CD8-positive, alpha-beta memory T cell (primary cell): ENCODE measurements around the gene BIN1. TPM values are rescaled to one million over a fixed set of nuclear protein-coding genes. Genes with fewer than 3 reads are reported as not detected.

Experiments
- CTCF ChIA-PET: fragments of 350-600 bp; sonication (Branson Sonifier 250); formaldehyde crosslinking; loops from one replicate; lab custom pipeline; 2021; ENCODE audit warnings: antibody characterized with exemption; lab: Charles Lee
- POLR2A ChIA-PET: fragments of 350-600 bp; sonication (Branson Sonifier 250); formaldehyde crosslinking; loops from one replicate; lab custom pipeline; 2021; ENCODE audit warnings: antibody characterized with exemption; lab: Charles Lee
- DNase-seq, 5 donors: peaks; one replicate each; pipeline versions ENCODE4 v3.0.0 to v3.0.0-alpha.2; 2020 to 2022; ENCODE audit warnings: mixed read lengths in 1 of 5
- H3K27ac ChIP-seq: one replicate; pipeline ENCODE4 v1.7.0; 2013; ENCODE audit warnings: low read depth, mild to moderate bottlenecking, low read length, moderate library complexity
- H3K27me3 ChIP-seq: 2 replicates; pipeline ENCODE4 v1.7.0; 2013; ENCODE audit warnings: low read length, mild to moderate bottlenecking; ENCODE audit not compliant: insufficient read depth, poor library complexity, severe bottlenecking
- H3K36me3 ChIP-seq: 2 replicates; pipeline ENCODE4 v1.7.0; 2013; ENCODE audit warnings: mild to moderate bottlenecking, low read length, moderate library complexity; ENCODE audit not compliant: insufficient read depth
- H3K4me1 ChIP-seq: 2 replicates; pipeline ENCODE4 v1.7.0; 2013; ENCODE audit warnings: mild to moderate bottlenecking, low read length, moderate library complexity; ENCODE audit not compliant: insufficient read depth
- H3K4me3 ChIP-seq: 2 replicates; pipeline ENCODE4 v1.7.0; 2013; ENCODE audit warnings: mild to moderate bottlenecking, low read length
- H3K9me3 ChIP-seq: 2 replicates; pipeline ENCODE4 v1.7.0; 2013; ENCODE audit warnings: mild to moderate bottlenecking, low read length
- H3K27ac Mint-ChIP-seq, 8 donors: one replicate each; pipeline ENCODE4 v1.8.0; 2020 to 2021; ENCODE audit warnings: mixed read lengths in 8 of 8, mild to moderate bottlenecking in 6 of 8, inconsistent platforms in 3 of 8, moderate library complexity in 3 of 8
- H3K27me3 Mint-ChIP-seq, 2 donors: one replicate each; pipeline ENCODE4 v1.8.0; 2020 to 2021; ENCODE audit warnings: mixed read lengths in 2 of 2, mild to moderate bottlenecking in 1 of 2, moderate library complexity in 1 of 2
- H3K36me3 Mint-ChIP-seq, 3 donors: one replicate each; pipeline ENCODE4 v1.8.0; 2020 to 2021; ENCODE audit warnings: mixed read lengths in 3 of 3, inconsistent platforms in 1 of 3, mild to moderate bottlenecking in 1 of 3
- H3K4me1 Mint-ChIP-seq, 3 donors: one replicate each; pipeline ENCODE4 v1.8.0; 2020 to 2021; ENCODE audit warnings: mixed read lengths in 3 of 3, inconsistent platforms in 1 of 3, mild to moderate bottlenecking in 1 of 3
- H3K4me3 Mint-ChIP-seq, 7 donors: one replicate each; pipeline ENCODE4 v1.8.0; 2020 to 2021; ENCODE audit warnings: mixed read lengths in 7 of 7, mild to moderate bottlenecking in 6 of 7, moderate library complexity in 4 of 7, inconsistent platforms in 2 of 7
- H3K9me3 Mint-ChIP-seq, 5 donors: one replicate each; pipeline ENCODE4 v1.8.0; 2020 to 2022; ENCODE audit warnings: mixed read lengths in 5 of 5, mild to moderate bottlenecking in 3 of 5, moderate library complexity in 2 of 5, inconsistent platforms in 1 of 5
- polyA plus RNA-seq: library from polyadenylated mRNA; unstranded; fragments of 300-500 nt; fragmentation: Illumina TruSeq; gene quantifications from one replicate; pipeline ENCODE4 v1.2.3, GENCODE V29; 2021
- total RNA-seq, 2 experiments: library from RNA; stranded (reverse); gene quantifications; one replicate each; pipeline ENCODE4 v1.2.3, GENCODE V29; 2021

BIN1 gene
- total and polyA plus RNA-seq, 3 experiments from 2014 or later: 84.9 to 163 (median 87.3) TPM

- no peaks in the 10 kb centered on the region for H3K36me3 ChIP-seq
- no peaks in the 10 kb centered on the region for H3K36me3 Mint-ChIP-seq
- H3K4me1 Mint-ChIP-seq: no peaks in the 10 kb centered on the region
- H3K4me3 ChIP-seq: no peak overlapping the region
- no peak overlapping the region for H3K27ac Mint-ChIP-seq
- H3K9me3 Mint-ChIP-seq: peaks cover 0 to 6% (median 3%) of the 10 kb centered on the region in 5 donors
- no peak overlapping the region for H3K4me3 Mint-ChIP-seq
- ChIA-PET CTCF (no interaction called here), POLR2A (no interaction called here)
- peaks cover 17 to 53% of the 10 kb centered on the region in 2 donors for H3K27me3 Mint-ChIP-seq
- no peaks in the 10 kb centered on the region for H3K27me3 ChIP-seq
- no peaks in the 10 kb centered on the region for H3K9me3 ChIP-seq
- no peak overlapping the region for H3K27ac ChIP-seq
- no peaks in the 10 kb centered on the region for H3K4me1 ChIP-seq
- DNase-seq: no peak
Observed at GRCh38 chr2:127012215-127012614, 94.7 kb downstream of the BIN1 start.

GRCh38 chr2:127011796-127012195, 95.2 kb downstream of the BIN1 start:
- no peak for DNase-seq
- Mint-ChIP-seq H3K36me3 (no peaks in the 10 kb centered on the region), H3K9me3 (peaks cover 0 to 6% (median 3%) of the 10 kb centered on the region in 5 donors), H3K4me3 (no peak overlapping the region), H3K4me1 (no peaks in the 10 kb centered on the region), H3K27me3 (peaks cover 17 to 53% of the 10 kb centered on the region in 2 donors), H3K27ac (no peak overlapping the region)
- ChIA-PET CTCF (no interaction called here), POLR2A (no interaction called here)
- no peaks in the 10 kb centered on the region for H3K4me1 ChIP-seq
- H3K27me3 ChIP-seq: no peaks in the 10 kb centered on the region
- no peak overlapping the region for H3K27ac ChIP-seq
- no peaks in the 10 kb centered on the region for H3K36me3 ChIP-seq
- H3K9me3 ChIP-seq: no peaks in the 10 kb centered on the region
- H3K4me3 ChIP-seq: no peak overlapping the region

GRCh38 chr2:127011231-127011661, 95.7 kb downstream of the BIN1 start:
- H3K36me3 Mint-ChIP-seq: no peaks in the 10 kb centered on the region
- Histone ChIP-seq H3K27me3 (no peaks in the 10 kb centered on the region), H3K9me3 (no peaks in the 10 kb centered on the region), H3K4me3 (no peak overlapping the region), H3K27ac (no peak overlapping the region), H3K36me3 (no peaks in the 10 kb centered on the region), H3K4me1 (no peaks in the 10 kb centered on the region)
- POLR2A ChIA-PET: no interaction called here
- no peaks in the 10 kb centered on the region for H3K4me1 Mint-ChIP-seq
- H3K4me3 Mint-ChIP-seq: no peak overlapping the region
- DNase-seq: no peak
- H3K9me3 Mint-ChIP-seq: peaks cover 0 to 6% (median 3%) of the 10 kb centered on the region in 5 donors
- H3K27ac Mint-ChIP-seq: no peak overlapping the region
- peaks cover 17 to 53% of the 10 kb centered on the region in 2 donors for H3K27me3 Mint-ChIP-seq
- CTCF ChIA-PET: no interaction called here

DNA sequence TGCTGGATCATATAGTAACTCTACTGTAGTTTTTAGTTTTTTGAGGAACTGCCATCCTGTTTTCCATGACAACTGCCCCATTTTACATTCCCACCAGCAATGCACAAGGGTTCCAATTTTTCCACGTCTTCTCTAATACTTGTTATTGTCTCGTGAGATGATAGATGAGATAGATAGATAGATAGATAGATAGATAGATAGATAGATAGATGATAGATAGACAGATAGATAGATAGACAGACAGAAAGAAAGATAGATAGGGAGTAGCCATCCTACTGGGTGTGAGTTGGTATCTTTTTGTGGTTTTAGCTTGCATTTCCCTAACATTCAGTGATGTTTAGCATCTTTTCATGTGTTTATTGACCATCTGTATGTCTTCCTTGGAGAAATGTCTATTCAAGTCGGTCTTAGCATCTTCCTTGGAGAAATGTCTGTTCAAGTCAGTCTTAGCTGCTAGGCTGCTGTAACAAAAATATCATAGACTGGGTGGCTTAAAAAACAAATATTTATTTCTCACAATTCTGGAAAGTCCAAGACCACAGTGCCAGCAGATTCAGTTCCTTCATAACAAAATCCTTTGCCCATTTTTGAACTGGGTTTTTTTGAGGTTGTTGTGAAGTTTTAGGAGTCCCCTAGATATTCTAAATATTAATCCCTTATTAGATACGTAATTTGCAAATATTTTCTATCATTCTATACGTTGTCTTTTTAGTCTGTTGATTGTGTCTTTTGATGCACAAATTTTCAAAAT, 98.5 kb downstream of the BIN1 start:
- peaks cover 0 to 6% (median 3%) of the 10 kb centered on the region in 5 donors for H3K9me3 Mint-ChIP-seq
- H3K4me3 Mint-ChIP-seq: no peak overlapping the region
- DNase-seq: no peak
- ChIA-PET CTCF (no interaction called here), POLR2A (no interaction called here)
- no peaks in the 10 kb centered on the region for H3K4me1 Mint-ChIP-seq
- Histone ChIP-seq H3K4me1 (no peaks in the 10 kb centered on the region), H3K9me3 (no peaks in the 10 kb centered on the region), H3K27ac (no peak overlapping the region), H3K27me3 (no peaks in the 10 kb centered on the region), H3K36me3 (no peaks in the 10 kb centered on the region), H3K4me3 (no peak overlapping the region)
- peaks cover 4 to 39% of the 10 kb centered on the region in 2 donors for H3K27me3 Mint-ChIP-seq
- no peaks in the 10 kb centered on the region for H3K36me3 Mint-ChIP-seq
- H3K27ac Mint-ChIP-seq: no peak overlapping the region

DNA sequence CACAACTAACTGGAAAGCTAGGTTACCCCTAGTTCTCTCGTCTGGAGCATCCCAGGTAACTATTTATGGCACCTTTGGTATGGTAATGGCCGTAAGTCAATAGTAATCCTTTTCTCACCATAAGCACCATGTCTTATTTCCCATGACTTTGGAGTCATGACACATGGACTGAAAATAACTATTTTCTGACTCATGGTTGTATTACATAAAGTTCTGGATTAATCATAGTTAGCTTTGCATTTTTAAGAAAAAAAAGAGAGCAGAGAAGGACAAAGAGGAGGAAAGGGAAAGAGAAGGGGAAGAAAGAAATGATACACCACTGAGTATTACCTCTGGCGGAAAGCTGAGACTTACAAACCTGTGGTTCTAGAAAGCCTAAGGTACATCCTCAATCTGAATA, 99.3 kb downstream of the BIN1 start:
- ChIA-PET POLR2A (no interaction called here), CTCF (no interaction called here)
- Mint-ChIP-seq H3K4me1 (no peaks in the 10 kb centered on the region), H3K4me3 (no peak overlapping the region), H3K27me3 (peaks cover 4 to 32% of the 10 kb centered on the region in 2 donors), H3K9me3 (peaks cover 0 to 6% (median 3%) of the 10 kb centered on the region in 5 donors), H3K36me3 (no peaks in the 10 kb centered on the region), H3K27ac (no peak overlapping the region)
- Histone ChIP-seq H3K27ac (no peak overlapping the region), H3K4me1 (no peaks in the 10 kb centered on the region), H3K36me3 (no peaks in the 10 kb centered on the region), H3K27me3 (no peaks in the 10 kb centered on the region), H3K4me3 (no peak overlapping the region), H3K9me3 (no peaks in the 10 kb centered on the region)
- DNase-seq: no peak

- no peak overlapping the region for H3K27ac ChIP-seq
- no peaks in the 10 kb centered on the region for H3K27me3 ChIP-seq
- no peaks in the 10 kb centered on the region for H3K4me1 ChIP-seq
- H3K36me3 ChIP-seq: no peaks in the 10 kb centered on the region
- peaks cover 4 to 29% of the 10 kb centered on the region in 2 donors for H3K27me3 Mint-ChIP-seq
- H3K4me3 ChIP-seq: no peak overlapping the region
- no peak overlapping the region for H3K4me3 Mint-ChIP-seq
- no peaks in the 10 kb centered on the region for H3K4me1 Mint-ChIP-seq
- peaks cover 0 to 6% (median 3%) of the 10 kb centered on the region in 5 donors for H3K9me3 Mint-ChIP-seq
- H3K36me3 Mint-ChIP-seq: no peaks in the 10 kb centered on the region
- DNase-seq: no peak
- CTCF ChIA-PET: no interaction called here
- POLR2A ChIA-PET: no interaction called here
- no peaks in the 10 kb centered on the region for H3K9me3 ChIP-seq
- no peak overlapping the region for H3K27ac Mint-ChIP-seq
Observed at GRCh38 chr2:127006962-127007361, 100.0 kb downstream of the BIN1 start.

DNA sequence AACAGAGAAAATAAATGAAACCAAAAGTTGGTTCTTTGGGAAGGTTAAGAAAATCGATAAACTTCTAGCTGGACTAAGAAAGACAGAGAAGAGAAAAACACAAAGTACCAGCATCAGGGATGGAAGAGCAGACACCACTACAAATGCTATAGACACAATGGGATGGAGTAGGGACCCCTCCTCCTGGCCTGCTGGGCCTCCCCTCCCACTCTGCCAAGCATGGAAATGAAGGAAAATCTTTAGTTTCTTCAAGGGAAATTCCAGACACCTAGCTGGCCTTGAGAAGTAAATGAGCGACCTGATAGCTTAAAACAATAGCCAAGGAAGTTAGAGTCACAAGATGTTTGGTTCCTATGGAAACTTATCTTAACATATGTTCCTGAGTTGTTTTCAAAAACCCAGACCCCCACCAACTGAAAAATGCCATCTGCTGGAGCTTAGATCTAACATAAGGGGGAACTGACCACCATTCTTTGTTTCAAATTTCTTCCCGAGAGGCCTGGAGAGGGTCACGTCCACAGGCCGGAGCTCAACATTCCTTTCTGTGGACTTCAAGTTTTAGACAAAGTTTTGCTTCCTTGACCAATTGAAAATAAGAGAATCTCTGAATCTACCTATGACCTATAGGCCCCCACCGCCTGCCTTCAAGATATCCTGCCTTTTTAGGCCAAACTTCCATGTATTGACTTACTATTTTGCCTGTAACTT, 101.9 kb downstream of the BIN1 start:
- H3K4me3 Mint-ChIP-seq: no peak overlapping the region
- H3K27ac ChIP-seq: no peak overlapping the region
- POLR2A ChIA-PET: no interaction called here
- no peaks in the 10 kb centered on the region for H3K4me1 Mint-ChIP-seq
- DNase-seq: no peak
- CTCF ChIA-PET: no interaction called here
- H3K27ac Mint-ChIP-seq: no peak overlapping the region
- peaks cover 0 to 2% (median 0%) of the 10 kb centered on the region in 5 donors for H3K9me3 Mint-ChIP-seq
- H3K36me3 Mint-ChIP-seq: no peaks in the 10 kb centered on the region
- no peaks in the 10 kb centered on the region for H3K36me3 ChIP-seq
- H3K4me1 ChIP-seq: no peaks in the 10 kb centered on the region
- H3K27me3 Mint-ChIP-seq: peaks cover 1 to 14% of the 10 kb centered on the region in 2 donors
- no peak overlapping the region for H3K4me3 ChIP-seq
- no peaks in the 10 kb centered on the region for H3K27me3 ChIP-seq
- H3K9me3 ChIP-seq: no peaks in the 10 kb centered on the region

DNA sequence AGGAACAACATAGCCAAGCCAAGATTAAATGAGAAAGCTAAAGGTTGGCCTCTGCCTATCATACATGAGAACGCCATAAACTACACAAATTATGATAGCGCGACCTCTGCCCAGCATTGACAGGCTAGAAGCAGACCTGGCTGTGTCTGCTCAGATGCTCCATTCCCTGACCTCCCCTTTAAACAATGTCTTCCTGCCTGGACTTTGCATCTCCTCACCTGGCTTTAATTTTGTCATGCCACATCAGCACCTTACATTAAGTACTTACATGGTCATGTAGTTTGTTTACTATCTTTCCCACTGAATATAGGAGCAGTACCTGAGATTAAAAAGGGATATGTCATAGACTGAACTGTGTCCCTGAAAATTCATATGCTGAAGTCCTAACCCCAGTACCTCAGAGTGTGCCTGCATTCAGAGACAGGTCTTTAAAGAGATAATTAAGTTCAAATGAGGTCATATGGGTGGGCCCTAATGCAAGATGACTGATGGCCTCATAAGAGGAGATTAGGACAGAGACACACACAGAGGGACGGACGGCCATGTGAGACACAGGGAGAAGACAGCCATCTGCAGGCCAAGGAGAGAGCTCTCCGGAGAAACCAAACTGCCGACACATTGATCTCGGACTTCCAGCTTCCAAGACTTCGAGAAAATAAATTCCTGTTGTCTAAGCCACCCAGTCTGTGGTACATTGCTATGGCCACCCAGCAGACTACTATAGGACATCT, 103.7 kb downstream of the BIN1 start:
- Mint-ChIP-seq H3K4me3 (no peak overlapping the region), H3K36me3 (no peaks in the 10 kb centered on the region)

More for the DNA sequence above, 103.7 kb downstream of the BIN1 start:
- Histone ChIP-seq H3K27me3 (no peaks in the 10 kb centered on the region), H3K36me3 (no peaks in the 10 kb centered on the region), H3K4me3 (no peak overlapping the region), H3K9me3 (no peaks in the 10 kb centered on the region), H3K27ac (no peak overlapping the region), H3K4me1 (no peaks in the 10 kb centered on the region)
- ChIA-PET POLR2A (no interaction called here), CTCF (no interaction called here)
- H3K9me3 Mint-ChIP-seq: no peaks in the 10 kb centered on the region
- H3K27me3 Mint-ChIP-seq: peaks cover 3% of the 10 kb centered on the region in 2 donors
- no peaks in the 10 kb centered on the region for H3K4me1 Mint-ChIP-seq
- DNase-seq: no peak
- no peak overlapping the region for H3K27ac Mint-ChIP-seq
